ENCODE data around the gene SGCD.

DNA sequence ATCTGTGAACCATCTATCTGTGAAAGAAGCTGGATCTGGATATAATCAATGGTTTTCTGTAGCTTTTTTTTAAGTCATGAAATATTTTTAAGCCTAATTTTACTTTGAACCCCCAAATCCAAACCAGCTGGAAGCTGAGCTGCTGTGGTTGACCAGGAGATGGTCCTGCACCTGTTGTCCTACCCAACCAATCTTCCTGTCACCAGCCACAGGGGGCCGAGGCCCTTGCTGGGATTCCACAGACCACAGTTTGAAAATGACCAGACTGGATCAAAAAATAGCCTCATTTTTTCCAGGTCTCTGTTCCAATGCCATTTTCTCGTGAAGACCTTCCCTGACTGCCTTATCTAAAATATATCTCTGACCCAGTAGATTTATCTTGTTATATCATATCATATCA, 200.6 kb downstream of the SGCD start:
- TF ChIP-seq, protein P1, sequence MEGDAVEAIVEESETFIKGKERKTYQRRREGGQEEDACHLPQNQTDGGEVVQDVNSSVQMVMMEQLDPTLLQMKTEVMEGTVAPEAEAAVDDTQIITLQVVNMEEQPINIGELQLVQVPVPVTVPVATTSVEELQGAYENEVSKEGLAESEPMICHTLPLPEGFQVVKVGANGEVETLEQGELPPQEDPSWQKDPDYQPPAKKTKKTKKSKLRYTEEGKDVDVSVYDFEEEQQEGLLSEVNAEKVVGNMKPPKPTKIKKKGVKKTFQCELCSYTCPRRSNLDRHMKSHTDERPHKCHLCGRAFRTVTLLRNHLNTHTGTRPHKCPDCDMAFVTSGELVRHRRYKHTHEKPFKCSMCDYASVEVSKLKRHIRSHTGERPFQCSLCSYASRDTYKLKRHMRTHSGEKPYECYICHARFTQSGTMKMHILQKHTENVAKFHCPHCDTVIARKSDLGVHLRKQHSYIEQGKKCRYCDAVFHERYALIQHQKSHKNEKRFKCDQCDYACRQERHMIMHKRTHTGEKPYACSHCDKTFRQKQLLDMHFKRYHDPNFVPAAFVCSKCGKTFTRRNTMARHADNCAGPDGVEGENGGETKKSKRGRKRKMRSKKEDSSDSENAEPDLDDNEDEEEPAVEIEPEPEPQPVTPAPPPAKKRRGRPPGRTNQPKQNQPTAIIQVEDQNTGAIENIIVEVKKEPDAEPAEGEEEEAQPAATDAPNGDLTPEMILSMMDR (IDR thresholded peaks at IDR 0.05) = no peak
- no peak for TF ChIP-seq POLR2A (IDR thresholded peaks at IDR 0.05)
